IMR-90 (cell line): Measurements from ENCODE around the gene PLXNA1. TPM values are rescaled to one million over a fixed set of nuclear protein-coding genes. Genes with fewer than 3 reads are reported as not detected.

Source experiments
- CEBPB ChIP-seq: IDR thresholded peaks from 2 replicates; pipeline ENCODE4 v1.6.1; 2012; ENCODE audit warnings: low read depth, low read length, improper control_type of control experiment
- ELK1 ChIP-seq: fragments of 150-350 bp; IDR thresholded peaks from 2 replicates; pipeline ENCODE4 v1.6.1; 2016; ENCODE audit warnings: low read depth, mild to moderate bottlenecking, low read length, moderate library complexity, borderline replicate concordance
- MAZ ChIP-seq: IDR thresholded peaks from 2 replicates; pipeline ENCODE4 v1.6.1; 2012; ENCODE audit warnings: low read depth, mild to moderate bottlenecking, low read length, improper control_type of control experiment, moderate library complexity, borderline replicate concordance
- NFE2L2 ChIP-seq: fragments of 150-350 bp; IDR thresholded peaks from 2 replicates; pipeline ENCODE4 v1.6.1; 2016; ENCODE audit warnings: low read depth, mild to moderate bottlenecking, low read length
- POLR2A ChIP-seq: IDR thresholded peaks from 2 replicates; pipeline ENCODE4 v1.6.1; 2012; ENCODE audit warnings: mild to moderate bottlenecking, low read depth, low read length
- polyA plus RNA-seq, 3 experiments: library from polyadenylated mRNA; depleted of rRNA; stranded (reverse); fragments of >200 nt; gene quantifications; 2 replicates each; pipeline ENCODE4 v1.2.3, GENCODE V29; 2012; ENCODE audit warnings: low replicate concordance in 1 of 3
- total RNA-seq: library from RNA; depleted of rRNA; stranded (reverse); fragments of >200 nt; gene quantifications from 2 replicates; pipeline ENCODE4 v1.2.3, GENCODE V29; 2012

The PLXNA1 gene
- total and polyA plus RNA-seq, 2 of the 4 experiments (the other 2 are of a cell fraction), result 13.6 to 49.4 TPM

- no peak for TF ChIP-seq ELK1
- TF ChIP-seq POLR2A, result no peak
- TF ChIP-seq NFE2L2, result no peak
- TF ChIP-seq MAZ, result no peak
- TF ChIP-seq CEBPB, result no peak
Observed at GRCh38 chr3:126985132-126985985, 2.4 kb downstream of the PLXNA1 start (continued).
